ENCODE data around the gene LRRC2.

The LRRC2 gene

GRCh38 chr3:46472736-46473135, 93.4 kb downstream of the LRRC2 start:
- H3K4me2 ChIP-seq (ENCODE audit: low read length), result no peak overlapping the region

GRCh38 chr3:46471371-46471914, 94.7 kb downstream of the LRRC2 start:
- H3K27me3 ChIP-seq (ENCODE audit: control insufficient read depth, insufficient read depth, low read length), result no peaks in the 10 kb centered on the region
- no peak overlapping the region for H3K4me2 ChIP-seq (ENCODE audit: low read length)
- TF ChIP-seq CTCF (IDR thresholded peaks at IDR 0.05), result no peak
- H2AFZ ChIP-seq, result no peak overlapping the region
- H3K9me3 ChIP-seq (ENCODE audit: control insufficient read depth, low read length), result no peaks in the 10 kb centered on the region
- H3K36me3 ChIP-seq (ENCODE audit: control insufficient read depth, insufficient read depth, low read length), result no peaks in the 10 kb centered on the region
- no peaks in the 10 kb centered on the region for H3K79me2 ChIP-seq
- H3K4me1 ChIP-seq, result no peaks in the 10 kb centered on the region
- no peak overlapping the region for H3K4me3 ChIP-seq (ENCODE audit: low read depth, low read length)
- no peak overlapping the region for H3K27ac ChIP-seq
- no peak overlapping the region for H3K9ac ChIP-seq

More at GRCh38 chr3:46472736-46473135, 93.4 kb downstream of the LRRC2 start:
- H3K36me3 ChIP-seq (ENCODE audit: control insufficient read depth, insufficient read depth, low read length), result no peaks in the 10 kb centered on the region
- H2AFZ ChIP-seq, result no peak overlapping the region
- no peaks in the 10 kb centered on the region for H3K4me1 ChIP-seq
- H3K4me3 ChIP-seq (ENCODE audit: low read depth, low read length), result no peak overlapping the region
- H3K9me3 ChIP-seq (ENCODE audit: control insufficient read depth, low read length), result no peaks in the 10 kb centered on the region
- no peaks in the 10 kb centered on the region for H3K79me2 ChIP-seq
- no peak for TF ChIP-seq CTCF (IDR thresholded peaks at IDR 0.05)
- no peak overlapping the region for H3K9ac ChIP-seq
- no peaks in the 10 kb centered on the region for H3K27me3 ChIP-seq (ENCODE audit: control insufficient read depth, insufficient read depth, low read length)
- no peak overlapping the region for H3K27ac ChIP-seq

GRCh38 chr3:46470831-46471230, 95.3 kb downstream of the LRRC2 start:
- H3K9me3 ChIP-seq (ENCODE audit: control insufficient read depth, low read length), result no peaks in the 10 kb centered on the region
- H3K27me3 ChIP-seq (ENCODE audit: control insufficient read depth, insufficient read depth, low read length), result no peaks in the 10 kb centered on the region
- no peak for TF ChIP-seq CTCF (IDR thresholded peaks at IDR 0.05)
- H3K27ac ChIP-seq, result no peak overlapping the region
- H3K79me2 ChIP-seq, result no peaks in the 10 kb centered on the region
- H3K4me2 ChIP-seq (ENCODE audit: low read length), result no peak overlapping the region
- H3K4me3 ChIP-seq (ENCODE audit: low read depth, low read length), result no peak overlapping the region
- no peaks in the 10 kb centered on the region for H3K36me3 ChIP-seq (ENCODE audit: control insufficient read depth, insufficient read depth, low read length)
- H3K4me1 ChIP-seq, result no peaks in the 10 kb centered on the region
- H3K9ac ChIP-seq, result no peak overlapping the region
- no peak overlapping the region for H2AFZ ChIP-seq

- H3K79me2 ChIP-seq, result no peaks in the 10 kb centered on the region
- no peak overlapping the region for H3K9ac ChIP-seq
- TF ChIP-seq CTCF (IDR thresholded peaks at IDR 0.05), result no peak
- H3K36me3 ChIP-seq (ENCODE audit: control insufficient read depth, insufficient read depth, low read length), result no peaks in the 10 kb centered on the region
- no peaks in the 10 kb centered on the region for H3K9me3 ChIP-seq (ENCODE audit: control insufficient read depth, low read length)
- H3K4me2 ChIP-seq (ENCODE audit: low read length), result no peak overlapping the region
- no peak overlapping the region for H2AFZ ChIP-seq
- no peaks in the 10 kb centered on the region for H3K4me1 ChIP-seq
- no peak overlapping the region for H3K27ac ChIP-seq
- no peak overlapping the region for H3K4me3 ChIP-seq (ENCODE audit: low read depth, low read length)
- no peaks in the 10 kb centered on the region for H3K27me3 ChIP-seq (ENCODE audit: control insufficient read depth, insufficient read depth, low read length)
Observed at GRCh38 chr3:46469680-46470357, 96.3 kb downstream of the LRRC2 start.
